Activated CD8-positive, alpha-beta memory T cell treated with anti-CD3 and anti-CD28 coated beads, Interleukin-2, amount 50 U/mL, for 48 hours (primary cell): ENCODE results near the gene BAZ1B.
"Not testable (repeated sequence)": the region's sequence is repeated elsewhere in the genome, so short reads cannot be mapped to it uniquely, and the experiment has no call there.

ENCODE experiments used
- DNase-seq: peaks from one replicate; pipeline ENCODE4 v3.0.0-alpha.2; 2020

BAZ1B gene

GRCh38 chr7:73442903-73443500 is 79.1 kb downstream of the BAZ1B start:
- no peak for DNase-seq

- no peak for DNase-seq
Observed at GRCh38 chr7:73442222-73442902, 79.7 kb downstream of the BAZ1B start.

GRCh38 chr7:73439410-73439704 is 82.7 kb downstream of the BAZ1B start:
- no peak for DNase-seq

- no peak for DNase-seq
Observed at GRCh38 chr7:73438547-73439409, 83.3 kb downstream of the BAZ1B start.

- DNase-seq: no peak
Observed at GRCh38 chr7:73437621-73438416, 84.3 kb downstream of the BAZ1B start.

- no peak for DNase-seq
Observed at GRCh38 chr7:73437091-73437490, 85.0 kb downstream of the BAZ1B start.

GRCh38 chr7:73436031-73436929 is 85.8 kb downstream of the BAZ1B start:
- DNase-seq: no peak

- no peak for DNase-seq
Observed at GRCh38 chr7:73435471-73436009, 86.6 kb downstream of the BAZ1B start.

GRCh38 chr7:73434701-73435069 is 87.4 kb downstream of the BAZ1B start:
- DNase-seq: no peak

- peak; percentile 63 for DNase-seq
Observed at GRCh38 chr7:73433924-73434700, 88.0 kb downstream of the BAZ1B start.

- no peak for DNase-seq
Observed at GRCh38 chr7:73432676-73433075, 89.4 kb downstream of the BAZ1B start.

GRCh38 chr7:73431041-73431835 is 90.9 kb downstream of the BAZ1B start:
- DNase-seq: no peak

GRCh38 chr7:73430540-73430939 is 91.6 kb downstream of the BAZ1B start:
- not testable (repeated sequence) for DNase-seq

GRCh38 chr7:73429622-73430505 is 92.2 kb downstream of the BAZ1B start:
- no peak for DNase-seq

GRCh38 chr7:73429215-73429614 is 92.9 kb downstream of the BAZ1B start:
- DNase-seq: no peak

- DNase-seq: no peak
Observed at GRCh38 chr7:73427902-73428787, 93.9 kb downstream of the BAZ1B start.

- no peak for DNase-seq
Observed at GRCh38 chr7:73426016-73426415, 96.1 kb downstream of the BAZ1B start.

GRCh38 chr7:73425356-73425983 is 96.6 kb downstream of the BAZ1B start:
- DNase-seq: no peak
